K562 (cell line): ENCODE data around the gene KIF26B. TPM values are rescaled to one million over a fixed set of nuclear protein-coding genes. Genes with fewer than 3 reads are reported as not detected.
A peak's percentile ranks its signal among the peaks of the same experiment; 100 is the strongest.

Experiments
- CREB3L1 ChIP-seq: fragments of 450-650 bp; IDR thresholded peaks from 2 replicates; pipeline ENCODE4 v1.6.1; 2014; ENCODE audit warnings: low read depth, mild to moderate bottlenecking, moderate library complexity, borderline replicate concordance
- NR2C2 ChIP-seq, 2 experiments: fragments of 200-800 bp in 1 of 2; sonication (Bioruptor generic) in 1 of 2; sonication (generic) in 1 of 2; formaldehyde crosslinking in 1 of 2; IDR thresholded peaks; 2 replicates each; pipeline versions ENCODE4 v1.6.1 to v1.8.0; 2016 to 2022; ENCODE audit warnings: mild to moderate bottlenecking in 1 of 2, missing compliant biosample characterization in 1 of 2, missing genetic modification characterization in 1 of 2, missing genetic modification reagents in 1 of 2
- SMAD4 ChIP-seq: fragments of 250-450 bp; sonication (Bioruptor Pico); conservative IDR thresholded peaks from 2 replicates; pipeline ENCODE4 v1.8.0; 2021; ENCODE audit warnings: inconsistent platforms, mild to moderate bottlenecking, moderate library complexity
- SRF ChIP-seq, 2 experiments: fragments of 250-450, 450-650 bp in 1 of 2; sonication (Bioruptor Pico) in 1 of 2; sonication (generic) in 1 of 2; formaldehyde crosslinking; IDR thresholded peaks; 2 replicates each; pipeline versions ENCODE4 v1.5.0 to v1.5.1; 2020 to 2022; ENCODE audit warnings: mild to moderate bottlenecking in 1 of 2, missing genetic modification reagents in 1 of 2
- TAL1 ChIP-seq: fragments of 450-650 bp; IDR thresholded peaks from 2 replicates; pipeline ENCODE4 v1.6.1; 2016; ENCODE audit warnings: mild to moderate bottlenecking
- ZBTB17 ChIP-seq: fragments of 450-650 bp; formaldehyde crosslinking; IDR thresholded peaks from 2 replicates; pipeline ENCODE4 v1.4.0; 2020; ENCODE audit warnings: mild to moderate bottlenecking
- ZBTB40 ChIP-seq, 2 experiments: fragments of 450-650 bp in 1 of 2; sonication (generic) in 1 of 2; formaldehyde crosslinking in 1 of 2; IDR thresholded peaks; 2 replicates each; pipeline versions ENCODE4 v1.7.1 to v1.9.0; 2016 to 2022; ENCODE audit warnings: inconsistent platforms in 1 of 2, mild to moderate bottlenecking in 1 of 2, missing genetic modification reagents in 1 of 2
- ZFP30 ChIP-seq: fragments of 250-450 bp; sonication (Bioruptor Pico); IDR thresholded peaks from 2 replicates; pipeline ENCODE4 v1.8.0; 2022; ENCODE audit warnings: moderate library complexity, mild to moderate bottlenecking, inconsistent platforms, borderline replicate concordance
- ZNF134 ChIP-seq: fragments of 250-450 bp; sonication (Bioruptor Pico); conservative IDR thresholded peaks from 2 replicates; pipeline ENCODE4 v1.4.0; 2020
- ZNF584 ChIP-seq: fragments of 200-800 bp; sonication (Bioruptor generic); IDR thresholded peaks from 2 replicates; pipeline ENCODE4 v1.6.1; 2016; ENCODE audit warnings: low read depth, mild to moderate bottlenecking, missing genetic modification characterization, missing compliant biosample characterization
- ZNF586 ChIP-seq: fragments of 450-650 bp; formaldehyde crosslinking; conservative IDR thresholded peaks from 2 replicates; pipeline ENCODE4 v1.4.0; 2020; ENCODE audit warnings: mild to moderate bottlenecking, moderate library complexity
- polyA plus RNA-seq, 8 experiments: library from polyadenylated mRNA; depleted of rRNA in 4 of 8; stranded (reverse) in 5 of 8; unstranded in 3 of 8; fragments of >200 nt; fragmentation: Nextera tagmentation in 2 of 8; fragmentation: Illumina TruSeq in 1 of 8; extraction: Ambion mirVana in 2 of 8; extraction: Trizol in 1 of 8; gene quantifications; 2 replicates each; pipeline versions ENCODE4 v1.2.1 to v1.2.3, GENCODE V29; 2011 to 2014; ENCODE audit warnings: inconsistent platforms in 1 of 8, missing spikeins in 1 of 8
- total RNA-seq, 7 experiments: library from RNA; depleted of rRNA in 6 of 7; stranded (reverse); fragments of >200 nt in 6 of 7; fragmentation: Illumina TruSeq in 2 of 7; extraction: Trizol in 2 of 7; gene quantifications; 2 replicates each; pipeline versions ENCODE4 v1.2.1 to v1.2.3, GENCODE V29; 2011 to 2021; ENCODE audit warnings: low replicate concordance in 1 of 7
- TF ChIP-seq, protein P1 (sequence below): sonication (generic); formaldehyde crosslinking; IDR thresholded peaks from 2 replicates; pipeline ENCODE4 v1.9.0; 2022; ENCODE audit warnings: mild to moderate bottlenecking, missing genetic modification reagents
- TF ChIP-seq, protein P2 (sequence below): fragments of 250-450 bp; sonication (Bioruptor Pico); IDR thresholded peaks from 2 replicates; pipeline ENCODE4 v1.5.0; 2021

Gene KIF26B
- total and polyA plus RNA-seq, 9 of the 15 experiments (the other 6 are each of a cell fraction or from before 2014, with no cell fraction given): 0.02 to 0.08 (median 0.03) TPM; not detected in 6

DNA sequence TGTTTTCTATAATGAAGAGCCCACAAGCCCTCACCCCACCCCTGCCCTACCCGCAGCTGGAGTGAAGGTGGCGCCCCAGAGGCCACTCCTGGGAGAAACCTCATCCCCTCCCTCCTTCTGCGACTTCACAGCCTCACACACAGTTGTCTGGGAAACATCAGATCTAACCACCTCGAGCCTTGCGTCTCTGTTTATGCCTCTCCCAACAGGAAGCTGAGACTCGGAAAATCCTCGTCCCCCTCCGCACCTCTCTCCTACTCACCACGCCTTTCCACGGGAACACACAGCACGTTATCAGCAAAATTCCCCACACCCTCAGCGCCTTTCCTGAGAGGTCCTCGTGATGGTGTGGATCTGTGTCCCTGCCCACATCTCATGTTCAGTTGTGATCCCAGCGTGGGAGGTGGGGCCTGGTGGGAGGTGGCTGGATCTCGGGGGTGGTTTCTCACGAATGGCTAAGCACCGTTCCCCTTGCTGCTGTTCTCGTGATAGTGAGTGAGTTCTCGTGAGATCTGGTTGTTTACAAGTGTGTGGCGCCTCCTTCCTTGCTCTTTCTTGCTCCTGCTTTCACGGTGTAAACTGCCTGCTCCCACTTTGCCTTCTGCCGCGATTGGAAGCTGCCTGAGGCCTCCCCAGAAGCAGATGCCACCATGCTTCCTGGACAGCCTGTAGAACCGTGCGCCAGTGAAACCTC is 190.6 kb downstream of the KIF26B start (continued):
- TF ChIP-seq ZBTB40 (IDR thresholded peaks at IDR 0.05) (peak; percentile 26; the same call in 1 of the 2 replicates), ZBTB40 (CRISPR knock-in tag; IDR thresholded peaks at IDR 0.05) (0 out of 2 replicates have a peak, but pooled peaks have one; percentile 37), TAL1 (no peak; the same call in 1 of the 2 replicates), ZBTB17 (CRISPR knock-in tag) (no peak), ZNF134 (CRISPR knock-in tag) (no peak), CREB3L1 (peak; percentile 88), ZNF584 (no peak), SMAD4 (CRISPR knock-in tag) (0 out of 2 replicates have a peak, but pooled peaks have one; percentile 44), NR2C2 (CRISPR knock-in tag; IDR thresholded peaks at IDR 0.05) (no peak), NR2C2 (tag; IDR thresholded peaks at IDR 0.05) (no peak), ZFP30 (CRISPR knock-in tag) (no peak), ZNF586 (CRISPR knock-in tag) (no peak), SRF (CRISPR knock-in tag; IDR thresholded peaks at IDR 0.05) (peak in 1 of 2 experiments; percentile 56; a peak in 1 of 4 replicates)
- TF ChIP-seq, protein P1, sequence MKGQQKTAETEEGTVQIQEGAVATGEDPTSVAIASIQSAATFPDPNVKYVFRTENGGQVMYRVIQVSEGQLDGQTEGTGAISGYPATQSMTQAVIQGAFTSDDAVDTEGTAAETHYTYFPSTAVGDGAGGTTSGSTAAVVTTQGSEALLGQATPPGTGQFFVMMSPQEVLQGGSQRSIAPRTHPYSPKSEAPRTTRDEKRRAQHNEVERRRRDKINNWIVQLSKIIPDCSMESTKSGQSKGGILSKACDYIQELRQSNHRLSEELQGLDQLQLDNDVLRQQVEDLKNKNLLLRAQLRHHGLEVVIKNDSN (CRISPR knock-in tag): no peak
- TF ChIP-seq, protein P2, sequence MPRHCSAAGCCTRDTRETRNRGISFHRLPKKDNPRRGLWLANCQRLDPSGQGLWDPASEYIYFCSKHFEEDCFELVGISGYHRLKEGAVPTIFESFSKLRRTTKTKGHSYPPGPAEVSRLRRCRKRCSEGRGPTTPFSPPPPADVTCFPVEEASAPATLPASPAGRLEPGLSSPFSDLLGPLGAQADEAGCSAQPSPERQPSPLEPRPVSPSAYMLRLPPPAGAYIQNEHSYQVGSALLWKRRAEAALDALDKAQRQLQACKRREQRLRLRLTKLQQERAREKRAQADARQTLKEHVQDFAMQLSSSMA (CRISPR knock-in tag): no peak
